Activated effector memory CD4-positive, alpha-beta T cell treated with anti-CD3 and anti-CD28 coated beads, Interleukin-2, amount 50 U/mL, for 16 hours (primary cell): ENCODE data around the gene HOXD1.

Experiments used
- DNase-seq: peaks from one replicate; pipeline ENCODE4 v3.0.0-alpha.2; 2020

Gene HOXD1

DNA sequence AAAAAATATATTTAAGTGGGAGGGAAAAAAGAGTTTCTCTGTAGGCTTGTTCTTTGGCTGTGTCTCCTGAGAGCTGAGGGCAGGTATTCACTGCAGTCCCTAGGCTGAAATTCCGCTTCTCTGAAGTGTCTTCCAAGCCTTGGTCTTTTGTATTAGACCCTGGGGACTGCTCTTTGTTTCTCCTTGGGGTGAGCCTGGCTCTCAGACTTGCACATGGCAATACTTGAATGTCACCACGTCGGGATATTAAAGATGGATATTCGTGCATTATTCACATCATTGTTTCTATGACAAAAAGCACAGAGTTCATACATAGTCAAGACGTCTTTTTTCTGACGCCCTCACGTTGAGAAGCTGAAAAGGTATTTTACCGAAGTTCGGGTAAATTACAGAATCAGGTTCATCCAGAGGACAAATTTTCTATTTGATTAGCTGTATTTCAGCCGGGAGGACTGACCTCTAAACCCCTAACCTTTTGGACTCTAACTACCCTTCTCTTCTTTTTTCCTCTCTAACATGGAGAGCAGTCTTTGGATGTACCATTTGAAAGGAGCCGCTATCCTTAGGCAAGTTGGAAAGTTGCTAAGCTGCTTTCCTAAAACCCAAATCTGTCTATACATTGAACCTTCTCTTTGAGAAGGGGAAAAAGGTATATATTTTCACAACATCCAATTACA, 33.8 kb upstream of the HOXD1 start:
- DNase-seq: no peak

DNA sequence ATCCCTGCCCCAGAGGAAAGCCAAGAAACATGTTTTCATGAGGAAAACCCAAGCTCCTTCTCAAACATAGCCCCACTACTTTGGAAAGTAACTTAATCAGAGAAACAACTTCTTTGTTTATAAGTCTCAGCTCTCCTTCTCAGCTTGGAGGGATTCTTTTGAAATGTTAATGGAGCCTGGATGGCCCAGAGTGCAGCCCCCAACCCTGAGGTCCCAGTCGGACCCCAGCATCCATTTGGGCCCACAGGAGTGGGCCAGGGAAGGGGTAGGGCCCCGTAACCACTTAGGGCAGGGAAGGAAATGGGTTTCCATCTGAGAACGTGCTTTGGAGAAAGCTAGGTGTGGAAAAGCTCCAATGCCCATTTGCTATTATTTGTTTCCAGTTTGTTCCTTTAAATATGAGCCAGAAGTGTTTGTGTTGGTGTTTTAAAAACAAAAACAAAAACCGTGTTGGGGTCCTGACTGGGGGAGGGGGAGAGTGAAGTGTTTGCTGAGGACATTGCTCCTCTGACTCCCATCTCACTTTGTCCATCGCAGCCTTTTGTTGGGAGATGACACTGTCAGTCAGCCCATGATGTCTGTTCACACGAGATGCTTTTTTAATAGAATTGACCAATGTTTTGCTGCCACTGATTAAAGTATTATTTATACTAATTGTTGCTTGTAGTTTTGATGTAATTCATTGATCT, 33.0 kb upstream of the HOXD1 start:
- DNase-seq: no peak

DNA sequence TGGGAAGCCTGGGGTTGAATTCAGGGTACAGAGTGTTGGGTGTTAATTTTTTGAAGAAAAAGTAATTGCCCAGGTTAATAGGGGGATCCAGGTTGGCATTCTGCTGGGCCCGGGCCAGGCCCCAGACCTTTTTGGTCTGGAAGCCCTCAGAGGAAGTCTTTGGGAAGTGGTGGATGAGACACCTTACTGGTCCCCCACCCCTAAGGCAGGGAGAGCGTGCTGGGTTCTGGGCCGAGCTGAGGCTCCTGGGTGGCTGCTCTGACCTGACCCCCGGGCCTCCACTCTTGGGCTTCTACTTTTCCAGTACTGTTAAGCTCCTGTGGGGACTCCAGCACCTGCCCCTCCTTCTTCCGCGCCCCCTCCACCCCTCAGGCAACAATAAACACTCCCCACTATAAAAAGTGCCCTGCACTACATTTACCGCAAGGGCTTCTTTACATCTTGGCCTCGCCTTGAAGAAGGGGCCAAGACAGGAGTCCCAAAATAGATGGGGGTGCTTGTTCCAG, 32.1 kb upstream of the HOXD1 start:
- no peak for DNase-seq

DNA sequence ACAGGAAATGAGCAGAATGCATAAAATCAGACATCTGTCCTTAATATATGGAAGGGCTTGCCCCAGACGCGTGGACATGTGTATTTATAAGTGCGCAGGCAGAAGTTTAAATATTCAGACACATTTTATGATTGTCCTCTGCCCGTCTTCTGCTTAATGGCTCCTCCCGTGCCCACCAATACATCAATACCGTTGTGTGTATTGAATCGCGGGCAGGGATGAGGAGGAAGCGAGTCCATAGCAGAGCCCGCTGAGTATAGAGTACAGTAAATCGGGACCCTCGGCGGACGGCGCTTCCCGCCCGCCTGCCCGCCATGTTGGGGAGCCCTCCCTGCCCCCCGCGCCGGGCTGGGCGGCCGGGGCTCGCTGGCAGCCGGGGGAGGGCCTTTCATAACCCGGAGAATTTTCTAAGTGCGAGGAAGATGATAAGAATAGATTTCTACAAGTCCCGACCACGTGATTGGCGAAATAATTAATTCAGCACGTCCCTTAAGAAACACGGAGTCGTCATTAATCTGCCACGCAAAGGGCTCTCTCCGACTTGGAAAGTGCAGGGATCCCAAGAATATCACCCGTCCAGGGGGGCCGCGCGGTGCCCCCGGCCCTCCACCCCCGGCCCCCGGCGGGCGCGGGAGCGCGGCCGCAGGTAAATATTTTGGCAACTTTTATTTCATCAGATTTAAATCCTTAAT, 31.5 kb upstream of the HOXD1 start, which contains the start of gene HOXD3:
HOXD3 (plus strand) TSS at position 501 of the 692 bp plus-strand sequence. CDS start 11,808 bp downstream, outside the sequence.
- no peak for DNase-seq

DNA sequence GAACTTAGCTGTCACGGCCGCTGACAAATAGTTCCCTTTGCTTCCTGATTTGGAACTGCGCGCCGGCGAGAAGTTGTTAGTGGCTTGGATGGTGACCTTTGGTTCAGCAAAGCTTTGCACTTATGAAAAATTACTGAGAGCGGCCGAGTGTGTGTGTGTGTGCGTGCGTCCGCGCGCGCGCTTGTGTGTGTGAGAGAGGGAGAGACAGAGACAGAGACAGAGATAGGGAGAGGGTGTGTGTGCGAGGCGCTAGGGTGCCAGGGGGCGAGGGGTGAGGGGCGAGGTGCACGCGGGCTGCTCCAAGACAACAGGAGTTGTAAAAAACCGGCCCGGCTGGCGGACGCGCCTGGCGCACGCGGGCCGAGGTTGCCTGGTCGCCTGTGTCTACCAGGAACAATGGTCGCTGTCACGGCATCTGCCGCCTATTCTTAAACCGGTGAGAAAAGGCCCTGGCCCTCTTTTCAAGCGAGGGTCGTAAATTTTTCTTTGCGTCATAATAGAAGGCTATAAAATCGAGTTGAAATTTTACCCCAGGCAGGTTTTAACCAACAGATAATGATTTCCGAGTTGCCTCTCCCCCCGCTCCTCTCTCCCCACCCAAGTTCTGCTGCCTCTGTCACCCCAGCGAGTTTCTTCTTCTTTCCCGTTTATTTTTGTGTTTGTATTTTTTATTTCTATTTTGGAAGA, 30.8 kb upstream of the HOXD1 start:
- DNase-seq: no peak

DNA sequence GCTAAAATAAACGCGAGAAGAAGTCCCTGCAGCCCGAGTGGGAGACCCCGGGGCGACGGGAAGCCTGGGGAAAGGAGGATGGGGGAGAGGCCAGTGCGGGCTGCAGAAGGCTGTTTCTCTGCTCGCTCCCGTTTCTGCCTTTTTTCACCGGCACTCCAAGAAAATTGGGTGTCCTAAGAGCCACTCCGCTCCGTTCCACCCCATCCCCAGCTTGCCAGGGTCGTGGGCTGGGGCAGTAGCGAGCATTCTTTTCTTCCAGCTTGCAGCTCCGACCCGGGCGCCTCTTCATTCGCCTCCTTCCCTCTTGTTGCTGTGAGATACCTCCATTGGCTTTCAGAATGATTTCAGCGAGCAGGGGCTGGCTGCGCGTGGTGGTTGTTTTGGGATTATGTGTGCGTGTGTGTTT, 30.3 kb upstream of the HOXD1 start:
- no peak for DNase-seq

DNA sequence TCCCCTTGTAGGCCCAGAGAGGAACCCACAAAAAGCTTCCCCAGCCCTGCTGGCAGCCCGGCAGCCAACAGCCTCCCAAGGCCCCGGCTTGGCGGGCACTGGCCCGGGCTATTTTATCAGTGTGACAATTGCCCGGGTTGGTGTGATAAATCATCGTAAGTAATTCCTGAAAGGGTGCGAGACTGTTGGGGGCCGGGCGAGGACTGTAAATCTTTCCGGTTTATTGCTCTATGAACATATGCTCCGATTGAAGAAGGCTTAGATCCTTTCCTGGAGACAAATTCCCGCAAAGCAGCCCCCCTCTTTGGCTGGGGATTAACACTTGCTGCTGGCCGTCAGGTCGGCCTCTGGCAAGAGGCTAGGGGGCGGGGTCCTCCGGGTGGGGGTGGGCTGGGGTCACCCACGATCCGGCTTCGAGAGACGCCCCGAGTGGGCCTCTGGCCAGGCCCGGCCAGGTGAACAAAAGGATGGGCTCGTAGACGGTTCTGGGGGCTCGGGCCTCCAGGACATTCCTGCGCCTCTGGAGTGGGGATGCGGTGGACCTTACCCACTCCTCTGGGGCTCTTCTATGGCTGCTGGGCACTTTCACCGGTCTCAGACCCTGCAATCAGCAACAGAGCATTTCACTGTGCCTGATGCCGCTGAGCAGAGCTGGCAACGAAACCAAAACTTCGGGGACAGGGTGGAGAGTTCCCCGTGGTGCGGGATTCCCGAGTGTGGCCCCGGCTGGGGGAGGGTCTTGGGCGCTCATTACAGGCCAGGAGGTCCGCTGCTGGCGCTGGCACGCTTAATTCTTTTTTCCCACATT, 29.4 kb upstream of the HOXD1 start:
- DNase-seq: no peak

DNA sequence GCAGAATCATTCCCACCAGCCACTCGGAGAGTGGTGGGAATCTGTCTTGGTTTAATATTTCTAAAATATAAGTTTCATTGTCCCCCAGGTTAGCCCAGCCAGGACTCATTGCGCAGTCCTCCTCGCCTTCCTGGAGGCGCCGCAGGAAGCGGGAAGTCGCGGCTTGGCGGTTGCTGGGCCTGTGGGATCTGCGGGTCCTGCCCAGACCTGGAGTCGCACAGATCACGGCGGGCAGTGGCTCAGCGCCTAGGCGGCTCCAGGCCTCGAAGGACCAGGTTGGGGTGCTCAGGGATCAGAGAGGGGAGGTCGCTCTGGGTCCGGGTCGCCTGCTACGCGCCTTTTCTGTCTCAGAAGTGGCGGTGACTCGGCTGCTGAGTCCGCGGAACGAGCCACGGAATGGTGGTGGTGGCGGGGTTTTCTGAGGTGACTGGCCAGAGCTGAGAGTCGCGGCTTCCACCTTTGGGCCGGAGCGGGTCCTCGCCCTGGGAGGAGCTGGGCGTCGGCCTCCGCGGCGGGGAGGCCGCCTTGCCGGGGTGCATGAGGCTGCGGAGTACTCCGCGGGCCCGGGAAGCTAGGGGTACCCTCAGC, 28.7 kb upstream of the HOXD1 start:
- DNase-seq: no peak

DNA sequence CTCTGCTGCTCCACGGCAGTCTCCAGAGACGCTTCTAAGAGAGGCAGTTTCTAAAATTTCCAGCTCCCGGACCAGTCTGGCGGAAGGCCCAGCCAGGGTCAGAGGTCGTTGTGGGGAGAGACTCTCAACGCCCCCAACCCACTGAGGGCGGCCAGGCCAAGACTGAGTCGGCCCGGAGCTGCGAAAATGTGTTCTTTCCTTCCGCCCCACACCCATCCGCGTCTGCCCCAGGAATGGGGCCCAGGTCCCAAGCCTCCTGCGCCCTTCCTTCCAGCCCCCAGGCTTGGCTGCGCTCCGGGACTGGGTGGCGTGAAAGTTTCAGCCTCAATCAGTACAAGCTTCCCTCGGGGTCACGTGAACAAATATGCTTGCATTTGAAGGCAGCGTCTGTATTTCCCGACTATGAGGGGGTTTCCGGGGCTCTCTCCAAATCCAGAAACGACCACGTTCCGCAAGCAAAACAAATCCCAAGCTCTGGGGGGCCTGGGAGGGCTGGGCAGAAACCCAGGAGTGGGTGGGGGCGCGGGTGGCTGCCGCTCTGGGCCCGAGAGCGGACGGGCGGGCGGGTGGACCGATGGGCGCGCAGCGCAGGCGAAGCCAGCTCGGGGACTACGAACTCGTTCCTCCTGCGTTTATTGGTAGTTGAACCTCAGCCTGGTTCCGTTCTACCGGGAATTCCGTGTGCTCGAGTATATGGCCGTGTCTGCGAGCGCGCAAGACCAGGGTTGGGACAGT, 28.1 kb upstream of the HOXD1 start:
- DNase-seq: no peak

DNA sequence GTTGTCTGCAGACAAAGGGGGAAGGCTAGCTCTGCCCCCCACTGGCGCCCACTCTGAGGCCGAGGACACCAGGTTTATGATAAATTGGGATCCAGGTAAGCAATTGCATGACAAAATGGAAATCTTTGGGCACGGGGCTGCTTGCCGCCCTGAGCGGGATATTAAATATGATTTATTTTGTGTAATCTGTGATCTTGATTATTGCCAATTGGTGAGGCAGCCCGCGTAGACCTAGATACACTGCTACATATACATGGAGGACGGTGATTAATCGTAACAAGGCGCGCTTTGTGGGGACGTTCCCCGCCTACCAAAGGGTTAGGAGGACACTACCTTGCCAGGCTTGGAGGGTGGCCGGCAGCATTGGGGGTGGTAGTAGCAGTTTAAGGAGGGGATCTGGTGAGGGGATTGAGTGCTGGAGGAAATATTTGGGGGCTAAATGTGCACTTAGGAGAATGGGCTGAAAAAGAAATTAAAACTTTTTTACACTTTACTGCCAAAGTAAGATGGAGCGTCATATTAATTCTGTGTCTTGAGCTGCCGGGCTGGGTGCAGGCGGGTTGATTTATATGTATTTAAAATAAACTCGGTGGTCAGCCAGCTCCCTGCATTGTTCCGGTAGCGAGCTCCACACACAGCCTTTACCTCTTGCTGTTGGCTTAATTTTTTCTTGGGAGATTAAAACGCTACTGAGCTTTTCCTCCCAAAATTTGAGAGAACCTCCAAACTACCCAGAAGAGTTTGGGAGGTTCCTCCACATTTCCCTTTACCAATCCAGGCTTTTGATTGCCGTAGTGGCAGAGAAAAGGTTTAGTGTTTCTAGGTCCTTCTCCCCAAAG, 27.3 kb upstream of the HOXD1 start:
- DNase-seq: no peak

DNA sequence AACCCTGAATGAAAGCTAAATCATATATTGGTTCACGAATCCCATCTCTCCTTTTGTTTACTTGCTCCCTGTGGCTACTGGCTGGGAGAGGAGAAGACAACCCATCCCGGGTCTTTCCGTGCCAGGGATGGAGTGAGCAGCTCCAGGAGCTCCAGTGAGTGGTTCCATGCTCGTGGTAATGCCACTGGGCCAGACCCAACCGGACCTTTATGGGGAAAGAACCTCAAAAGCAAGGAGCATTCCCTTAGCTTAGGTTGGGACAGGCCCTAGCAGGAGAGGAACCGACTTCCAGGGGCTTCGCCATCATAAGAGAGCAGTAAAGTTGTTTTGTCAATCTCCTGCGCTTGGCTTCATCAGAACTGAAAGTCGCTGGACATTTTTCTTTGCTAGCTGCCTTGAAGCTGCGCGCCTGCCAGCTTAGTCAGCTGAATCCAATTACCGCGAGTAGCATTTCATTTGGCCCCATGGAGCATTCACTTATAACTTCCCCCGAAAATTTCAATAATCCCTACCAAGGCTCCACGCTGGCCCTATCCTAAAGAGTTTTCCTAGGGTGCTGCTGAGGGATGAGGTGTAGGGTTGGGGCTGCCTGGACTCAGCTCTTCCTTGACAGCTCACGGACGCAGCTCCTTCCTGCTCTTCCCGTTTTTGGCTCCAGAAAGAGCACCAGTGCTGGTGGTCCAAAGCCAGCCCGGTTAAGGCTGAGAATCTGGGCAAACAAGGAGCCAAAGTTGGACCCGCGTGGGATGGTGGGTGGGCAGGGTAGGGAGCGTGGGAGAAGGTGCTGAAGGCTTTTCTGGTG, 26.4 kb upstream of the HOXD1 start:
- DNase-seq: no peak

DNA sequence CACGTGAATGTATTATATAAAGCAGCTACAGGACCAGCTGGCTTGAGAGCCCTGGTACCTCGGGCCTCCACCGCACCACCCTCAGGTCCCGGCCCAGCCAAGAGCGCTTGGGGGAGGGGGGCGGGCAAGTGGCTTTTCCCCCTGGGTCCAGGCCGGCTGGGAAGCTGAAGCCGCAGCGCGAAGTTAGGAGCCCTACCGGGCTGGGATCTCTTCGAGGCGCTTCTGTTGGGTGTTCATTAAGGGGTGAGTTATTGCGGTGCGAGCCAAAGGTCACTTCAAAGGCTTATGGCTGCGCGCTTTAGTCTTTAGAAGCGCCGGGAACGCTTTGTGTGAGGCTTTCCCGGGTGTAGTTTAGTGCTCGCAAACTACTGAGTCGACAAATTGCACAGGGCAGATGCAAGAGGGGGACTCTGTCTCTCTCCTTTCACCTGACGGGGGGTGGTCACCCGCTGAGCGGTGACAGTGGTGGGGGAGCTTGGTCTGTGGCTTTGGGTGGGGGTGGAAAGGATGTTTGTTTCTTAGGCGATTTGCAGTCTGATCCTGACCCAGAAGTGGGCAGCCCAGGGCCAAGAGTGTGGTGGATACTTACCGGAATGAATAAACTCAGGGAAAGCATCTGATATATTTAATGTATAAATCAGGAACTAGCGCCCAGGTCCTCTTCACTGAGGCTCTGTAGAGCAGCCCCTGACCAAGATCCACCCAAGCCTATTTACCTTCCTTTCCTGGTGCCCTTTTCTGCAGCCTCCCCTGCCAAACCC, 25.4 kb upstream of the HOXD1 start:
- DNase-seq: no peak

DNA sequence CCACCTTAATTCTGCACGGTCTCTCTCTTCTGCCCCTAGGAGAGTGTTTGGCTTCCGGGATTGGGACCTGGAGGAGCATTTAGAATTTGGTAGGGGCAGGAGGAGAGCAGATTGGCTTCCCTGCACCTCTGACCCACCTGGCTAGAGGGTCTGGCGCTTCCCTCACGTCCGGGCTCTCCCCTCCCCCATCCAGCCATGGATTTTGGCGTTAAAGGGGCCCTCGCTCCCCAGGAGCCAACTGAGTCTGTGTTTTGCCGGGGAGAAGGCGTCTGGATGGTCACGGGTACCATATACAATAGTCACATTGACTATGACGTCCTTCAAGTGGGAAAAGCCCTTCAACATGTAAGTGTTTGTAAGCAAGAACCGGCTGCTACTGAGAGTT, 24.8 kb upstream of the HOXD1 start:
- no peak for DNase-seq

DNA sequence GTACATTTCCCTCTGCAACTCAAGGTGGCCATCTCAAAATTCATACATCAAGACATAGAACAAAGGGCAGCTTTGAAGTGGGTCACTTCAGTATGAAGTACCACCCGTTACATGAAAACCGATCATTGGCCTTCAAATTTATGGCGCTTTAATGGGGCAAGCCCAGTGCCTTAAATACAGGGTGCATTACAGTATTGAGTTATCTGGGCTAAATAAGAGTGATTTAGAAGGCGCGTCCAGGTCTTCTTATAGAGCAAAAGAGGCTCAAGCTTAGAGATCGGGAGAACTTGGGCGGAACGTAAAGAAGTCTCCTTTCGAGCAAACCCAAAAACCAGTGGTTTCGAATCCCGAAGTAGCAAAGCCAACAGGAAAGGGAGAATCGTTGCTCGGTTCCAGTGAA, 24.3 kb upstream of the HOXD1 start:
- DNase-seq: no peak

DNA sequence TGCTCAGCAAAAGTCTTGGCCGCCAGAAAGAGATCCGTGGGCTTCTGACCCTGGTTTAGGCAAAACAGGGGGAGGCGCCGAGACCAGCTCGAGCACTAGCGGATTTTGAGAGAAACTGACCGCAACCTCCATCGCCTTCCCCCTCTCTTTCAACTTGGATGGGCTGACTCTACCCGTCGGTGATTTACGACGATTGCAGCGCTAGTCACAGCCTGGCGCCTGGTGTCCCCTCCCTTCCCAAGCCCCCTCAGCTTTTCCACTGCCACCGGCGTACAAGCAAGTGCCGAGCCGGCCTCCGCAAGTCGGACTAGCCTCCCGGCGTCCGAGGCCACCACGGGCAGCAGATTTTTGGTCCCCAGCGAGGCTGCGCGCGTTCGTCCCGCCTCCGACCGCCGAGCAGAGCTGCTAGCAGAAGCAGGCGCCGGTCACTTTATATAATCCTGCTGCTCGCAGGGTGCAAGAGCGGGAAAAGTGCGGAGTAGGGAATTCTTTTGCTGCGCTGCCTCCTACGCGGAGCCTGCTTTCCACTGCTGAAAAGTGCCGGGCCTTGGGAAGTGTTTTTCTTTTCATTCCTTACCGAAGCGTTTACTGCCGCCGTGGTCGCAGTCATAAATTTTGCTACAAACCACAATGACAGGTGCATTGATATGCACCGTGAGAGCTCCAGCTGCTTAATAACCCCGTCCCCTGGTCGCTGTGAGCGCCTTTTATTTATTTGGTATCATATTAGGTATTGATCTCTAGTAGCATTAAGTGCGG, 23.7 kb upstream of the HOXD1 start:
- DNase-seq: no peak

DNA sequence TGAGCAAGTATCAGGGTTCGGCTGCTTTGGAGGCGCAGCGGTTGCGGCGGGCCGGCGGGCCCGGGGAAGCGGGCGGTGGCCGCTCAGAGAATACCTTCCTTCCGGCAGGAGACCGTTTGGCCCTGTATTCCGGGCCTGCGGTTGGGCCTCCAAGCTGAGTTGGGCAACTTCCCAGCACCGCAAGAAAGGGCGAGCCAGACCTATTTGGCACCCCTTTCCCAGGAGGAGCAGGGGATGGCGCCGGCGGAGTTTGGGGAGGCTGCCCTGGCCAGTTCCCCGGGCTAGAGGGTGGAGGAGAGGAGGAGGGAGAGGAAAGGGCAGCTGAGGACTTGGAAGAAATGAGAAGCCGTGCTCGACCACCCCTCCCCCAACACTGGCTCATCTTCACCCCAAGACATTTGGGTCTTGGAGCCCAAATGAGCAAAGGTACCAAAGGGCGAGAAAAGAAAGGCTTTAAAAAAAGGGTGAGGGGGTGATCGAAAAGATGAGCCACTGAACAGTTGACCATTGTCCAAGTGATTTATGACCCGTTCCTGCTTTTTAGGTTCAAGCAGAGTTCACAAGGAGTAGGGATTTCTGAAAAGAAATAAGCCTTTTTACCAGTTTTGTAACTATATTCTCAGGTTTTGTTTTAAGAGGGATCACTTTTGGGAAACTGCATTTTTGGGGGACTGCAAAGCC, 23.0 kb upstream of the HOXD1 start:
- no peak for DNase-seq

DNA sequence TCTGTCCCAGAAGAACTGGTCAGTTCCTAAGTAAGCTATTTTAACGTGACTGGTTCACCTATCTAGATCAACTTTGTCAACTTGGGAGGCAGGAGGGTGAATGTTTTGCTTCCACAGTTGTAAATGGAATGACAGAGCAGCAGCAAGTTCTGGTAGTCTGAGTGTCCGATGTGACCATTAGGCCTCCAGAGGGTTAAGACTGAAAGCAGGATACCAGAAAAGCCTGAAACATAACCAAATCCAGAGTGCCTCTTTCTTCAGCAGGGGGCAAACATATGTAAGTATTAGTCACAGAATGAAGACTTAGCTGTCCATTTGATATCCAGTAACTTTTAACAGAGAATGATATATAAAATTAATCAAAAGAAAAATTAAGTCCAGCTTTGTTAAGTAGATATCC, 22.2 kb upstream of the HOXD1 start:
- no peak for DNase-seq
